ENCODE results near the gene MAP2K7.

Gene MAP2K7

DNA sequence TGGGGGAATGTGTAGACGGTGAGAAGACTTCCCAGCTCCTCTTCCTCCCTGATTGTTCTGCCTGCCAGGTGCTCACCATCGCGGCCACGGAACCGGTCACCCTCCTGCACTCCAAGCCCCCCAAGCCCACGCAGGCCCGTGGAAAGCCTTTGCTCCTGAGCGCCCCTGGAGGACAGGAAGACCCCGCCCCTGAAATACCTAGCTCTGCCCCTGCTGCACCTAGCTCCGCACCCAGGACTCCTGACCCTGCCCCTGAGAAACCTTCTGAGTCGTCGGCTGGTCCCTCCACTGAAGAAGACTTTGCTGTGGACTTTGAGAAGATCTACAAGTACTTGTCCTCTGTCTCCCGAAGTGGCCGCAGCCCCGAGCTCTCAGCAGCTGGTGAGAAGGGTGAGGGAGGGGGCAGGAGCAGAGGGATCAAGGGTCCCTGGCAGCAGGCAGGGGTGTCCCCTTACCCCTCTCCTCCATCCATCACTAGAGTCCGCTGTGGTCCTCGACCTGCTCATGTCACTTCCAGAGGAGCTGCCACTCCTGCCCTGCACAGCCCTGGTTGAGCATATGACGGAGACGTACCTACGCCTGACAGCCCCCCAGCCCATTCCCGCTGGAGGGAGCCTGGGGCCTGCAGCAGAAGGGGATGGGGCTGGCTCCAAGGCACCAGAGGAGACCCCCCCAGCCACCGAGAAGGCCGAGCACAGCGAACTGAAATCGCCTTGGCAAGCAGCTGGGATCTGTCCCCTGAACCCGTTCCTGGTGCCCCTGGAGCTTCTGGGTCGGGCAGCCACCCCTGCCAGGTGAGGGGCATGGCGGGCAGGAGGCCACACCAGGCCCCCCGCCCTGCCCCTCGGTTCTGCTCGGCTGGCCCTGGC, 18.5 kb downstream of the MAP2K7 start:
- Histone ChIP-seq H2BK12ac (ENCODE audit: low read length in 2 of 2) (no peak overlapping the region), H2BK120ac (ENCODE audit: low read depth, low read length) (no peak overlapping the region), H2AFZ (ENCODE audit: low read depth, low read length) (no peak overlapping the region), H3K18ac (ENCODE audit: low read depth in 1 of 2, low read length in 2 of 2) (no peak overlapping the region), H3K4me2 (ENCODE audit: low read length, poor library complexity, severe bottlenecking) (no peak overlapping the region), H3K9me3 (ENCODE audit: control insufficient read depth, low read length) (no peaks in the 10 kb centered on the region), H3K27ac (ENCODE audit: low read length, poor library complexity, severe bottlenecking) (no peak overlapping the region), H3K27me3 (ENCODE audit: control insufficient read depth in 1 of 2, insufficient read depth in 1 of 2, low read length in 2 of 2) (peaks cover under 1 to 12% of the 10 kb centered on the region in 2 experiments), H3K14ac (ENCODE audit: low read length in 2 of 2) (no peak overlapping the region), H3K9ac (ENCODE audit: low read length) (peak overlapping the region; percentile 84), H3K4me3 (ENCODE audit: insufficient read depth in 1 of 2, low read depth in 1 of 2, low read length in 2 of 2) (peak overlapping the region in 1 of 2 experiments; percentile 83), H3K4me1 (ENCODE audit: control insufficient read depth, insufficient read depth, low read depth, low read length) (peaks cover 52% of the 10 kb centered on the region), H4K8ac (ENCODE audit: low read length) (no peak overlapping the region), H3K4ac (ENCODE audit: low read depth in 1 of 2, low read length in 2 of 2) (no peak overlapping the region), H2BK5ac (ENCODE audit: low read depth, low read length, poor library complexity, severe bottlenecking) (no peak overlapping the region), H4K91ac (ENCODE audit: low read length) (no peak overlapping the region), H3K79me1 (replicated peaks; ENCODE audit: low read length, poor library complexity, severe bottlenecking) (peaks cover 11% of the 10 kb centered on the region), H2BK15ac (ENCODE audit: low read depth, poor library complexity, severe bottlenecking) (no peak overlapping the region), H3K36me3 (ENCODE audit: control insufficient read depth in 1 of 2, insufficient read depth in 2 of 2, low read depth in 1 of 2, low read length in 2 of 2) (peaks cover 18 to 40% of the 10 kb centered on the region in 2 experiments), H3K23ac (ENCODE audit: low read length in 2 of 2) (no peak overlapping the region), H2AK5ac (ENCODE audit: low read length, severe bottlenecking) (no peak overlapping the region)
- no peak for DNase-seq
- 96% methylated on average over 27 of the region's 31 CpGs for WGBS

- 100% methylated on average over 6 of the region's 8 CpGs for WGBS
- Histone ChIP-seq H3K79me1 (replicated peaks; ENCODE audit: low read length, poor library complexity, severe bottlenecking) (peaks cover 11% of the 10 kb centered on the region), H2BK120ac (ENCODE audit: low read depth, low read length) (no peak overlapping the region), H2BK5ac (ENCODE audit: low read depth, low read length, poor library complexity, severe bottlenecking) (no peak overlapping the region), H3K4ac (ENCODE audit: low read depth in 1 of 2, low read length in 2 of 2) (no peak overlapping the region), H3K27me3 (ENCODE audit: control insufficient read depth in 1 of 2, insufficient read depth in 1 of 2, low read length in 2 of 2) (peaks cover 0 to 10% of the 10 kb centered on the region in 2 experiments), H3K36me3 (ENCODE audit: control insufficient read depth in 1 of 2, insufficient read depth in 2 of 2, low read depth in 1 of 2, low read length in 2 of 2) (peaks cover 18 to 45% of the 10 kb centered on the region in 2 experiments), H3K4me1 (ENCODE audit: control insufficient read depth, insufficient read depth, low read depth, low read length) (peaks cover 46% of the 10 kb centered on the region), H3K27ac (ENCODE audit: low read length, poor library complexity, severe bottlenecking) (no peak overlapping the region), H2AK5ac (ENCODE audit: low read length, severe bottlenecking) (no peak overlapping the region), H3K14ac (ENCODE audit: low read length in 2 of 2) (no peak overlapping the region), H3K9ac (ENCODE audit: low read length) (no peak overlapping the region), H3K23ac (ENCODE audit: low read length in 2 of 2) (no peak overlapping the region), H4K8ac (ENCODE audit: low read length) (no peak overlapping the region), H2BK15ac (ENCODE audit: low read depth, poor library complexity, severe bottlenecking) (no peak overlapping the region), H3K4me3 (ENCODE audit: insufficient read depth in 1 of 2, low read depth in 1 of 2, low read length in 2 of 2) (no peak overlapping the region), H3K4me2 (ENCODE audit: low read length, poor library complexity, severe bottlenecking) (no peak overlapping the region), H3K9me3 (ENCODE audit: control insufficient read depth, low read length) (no peaks in the 10 kb centered on the region), H3K18ac (ENCODE audit: low read depth in 1 of 2, low read length in 2 of 2) (no peak overlapping the region), H4K91ac (ENCODE audit: low read length) (no peak overlapping the region), H2BK12ac (ENCODE audit: low read length in 2 of 2) (no peak overlapping the region), H2AFZ (ENCODE audit: low read depth, low read length) (no peak overlapping the region)
- DNase-seq: no peak
These were observed 19.1 kb downstream of the MAP2K7 start for GRCh38 chr19:7922836-7923195.

- Histone ChIP-seq H3K27me3 (ENCODE audit: control insufficient read depth in 1 of 2, insufficient read depth in 1 of 2, low read length in 2 of 2) (peaks cover 0 to 4% of the 10 kb centered on the region in 2 experiments), H3K4me2 (ENCODE audit: low read length, poor library complexity, severe bottlenecking) (no peak overlapping the region), H3K27ac (ENCODE audit: low read length, poor library complexity, severe bottlenecking) (no peak overlapping the region), H3K4me3 (ENCODE audit: insufficient read depth in 1 of 2, low read depth in 1 of 2, low read length in 2 of 2) (no peak overlapping the region), H3K79me1 (replicated peaks; ENCODE audit: low read length, poor library complexity, severe bottlenecking) (peaks cover 11% of the 10 kb centered on the region), H3K9ac (ENCODE audit: low read length) (no peak overlapping the region), H2BK5ac (ENCODE audit: low read depth, low read length, poor library complexity, severe bottlenecking) (no peak overlapping the region), H3K4me1 (ENCODE audit: control insufficient read depth, insufficient read depth, low read depth, low read length) (peaks cover 50% of the 10 kb centered on the region), H3K18ac (ENCODE audit: low read depth in 1 of 2, low read length in 2 of 2) (no peak overlapping the region), H3K36me3 (ENCODE audit: control insufficient read depth in 1 of 2, insufficient read depth in 2 of 2, low read depth in 1 of 2, low read length in 2 of 2) (peaks cover 18 to 46% of the 10 kb centered on the region in 2 experiments), H2AK5ac (ENCODE audit: low read length, severe bottlenecking) (no peak overlapping the region), H3K9me3 (ENCODE audit: control insufficient read depth, low read length) (no peaks in the 10 kb centered on the region), H2BK120ac (ENCODE audit: low read depth, low read length) (no peak overlapping the region), H3K23ac (ENCODE audit: low read length in 2 of 2) (no peak overlapping the region), H2AFZ (ENCODE audit: low read depth, low read length) (no peak overlapping the region), H3K4ac (ENCODE audit: low read depth in 1 of 2, low read length in 2 of 2) (no peak overlapping the region), H4K91ac (ENCODE audit: low read length) (no peak overlapping the region), H3K14ac (ENCODE audit: low read length in 2 of 2) (no peak overlapping the region), H2BK12ac (ENCODE audit: low read length in 2 of 2) (peak overlapping the region in 1 of 2 experiments; percentile 29), H2BK15ac (ENCODE audit: low read depth, poor library complexity, severe bottlenecking) (no peak overlapping the region), H4K8ac (ENCODE audit: low read length) (no peak overlapping the region)
- WGBS: 92% methylated on average over 25 of the region's 31 CpGs
- DNase-seq: no peak
These were observed 19.9 kb downstream of the MAP2K7 start for GRCh38 chr19:7923295-7924191.

DNA sequence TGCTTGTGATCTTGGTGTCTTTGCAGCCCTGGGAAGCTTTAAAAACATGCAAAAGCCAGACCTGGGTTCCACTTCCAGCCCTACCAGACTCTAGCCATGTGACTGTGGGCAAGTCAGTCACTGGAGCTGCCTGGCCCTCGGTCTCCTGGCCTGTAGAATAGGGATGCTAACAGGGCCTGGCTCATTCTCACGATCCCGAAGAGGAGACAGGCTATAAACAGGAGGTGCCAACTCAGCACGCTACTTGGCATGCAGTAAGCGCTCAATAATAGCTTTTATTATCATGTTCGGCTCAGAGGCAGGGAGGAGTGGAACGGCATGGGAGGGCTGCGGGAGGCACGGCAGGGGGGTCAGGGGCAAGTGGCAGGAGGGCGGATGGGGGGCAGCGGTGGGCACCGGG, 20.6 kb downstream of the MAP2K7 start:
- no peak overlapping the region for H3K4me2 ChIP-seq (ENCODE audit: low read length, poor library complexity, severe bottlenecking)
- peak overlapping the region in 1 of 2 experiments; percentile 15 for H2BK12ac ChIP-seq (ENCODE audit: low read length in 2 of 2)
- H3K27me3 ChIP-seq (ENCODE audit: control insufficient read depth in 1 of 2, insufficient read depth in 1 of 2, low read length in 2 of 2): no peaks in the 10 kb centered on the region
- H4K8ac ChIP-seq (ENCODE audit: low read length): no peak overlapping the region
- H2AFZ ChIP-seq (ENCODE audit: low read depth, low read length): no peak overlapping the region
- H2AK5ac ChIP-seq (ENCODE audit: low read length, severe bottlenecking): no peak overlapping the region
- H3K79me1 ChIP-seq (replicated peaks; ENCODE audit: low read length, poor library complexity, severe bottlenecking): peaks cover 11% of the 10 kb centered on the region
- no peak overlapping the region for H2BK15ac ChIP-seq (ENCODE audit: low read depth, poor library complexity, severe bottlenecking)
- H3K9me3 ChIP-seq (ENCODE audit: control insufficient read depth, low read length): no peaks in the 10 kb centered on the region
- no peak overlapping the region for H3K18ac ChIP-seq (ENCODE audit: low read depth in 1 of 2, low read length in 2 of 2)
- peaks cover 53% of the 10 kb centered on the region for H3K4me1 ChIP-seq (ENCODE audit: control insufficient read depth, insufficient read depth, low read depth, low read length)
- H3K14ac ChIP-seq (ENCODE audit: low read length in 2 of 2): no peak overlapping the region
- H2BK5ac ChIP-seq (ENCODE audit: low read depth, low read length, poor library complexity, severe bottlenecking): no peak overlapping the region
- H3K4me3 ChIP-seq (ENCODE audit: insufficient read depth in 1 of 2, low read depth in 1 of 2, low read length in 2 of 2): no peak overlapping the region
- H3K36me3 ChIP-seq (ENCODE audit: control insufficient read depth in 1 of 2, insufficient read depth in 2 of 2, low read depth in 1 of 2, low read length in 2 of 2): peaks cover 18 to 46% of the 10 kb centered on the region in 2 experiments
- no peak overlapping the region for H3K4ac ChIP-seq (ENCODE audit: low read depth in 1 of 2, low read length in 2 of 2)
- DNase-seq: no peak
- H3K27ac ChIP-seq (ENCODE audit: low read length, poor library complexity, severe bottlenecking): no peak overlapping the region
- 92% methylated on average over 12 of the region's 12 CpGs for WGBS
- no peak overlapping the region for H3K23ac ChIP-seq (ENCODE audit: low read length in 2 of 2)
- no peak overlapping the region for H4K91ac ChIP-seq (ENCODE audit: low read length)
- no peak overlapping the region for H3K9ac ChIP-seq (ENCODE audit: low read length)
- H2BK120ac ChIP-seq (ENCODE audit: low read depth, low read length): no peak overlapping the region
